Measurements from ENCODE around the gene HVCN1.
"Not testable (repeated sequence)": the region's sequence is repeated elsewhere in the genome, so short reads cannot be mapped to it uniquely, and the experiment has no call there.

HVCN1 gene

GRCh38 chr12:110688446-110689280 lies at the start of gene HVCN1:
HVCN1 (minus strand) TSS chr12:110689115; CDS start chr12:110683245, 5,870 bp downstream.
- no peaks in the 10 kb centered on the region for H4K20me1 ChIP-seq (ENCODE audit: insufficient read depth, low read length)
- H3K27me3 ChIP-seq (ENCODE audit: low read depth, low read length): peaks cover 17% of the 10 kb centered on the region
- no peaks in the 10 kb centered on the region for H3K36me3 ChIP-seq (replicated peaks; ENCODE audit: low read depth, low read length)
- no peaks in the 10 kb centered on the region for H3K9me3 ChIP-seq (ENCODE audit: insufficient read depth, low read length)
- H3K27ac ChIP-seq (ENCODE audit: low read length): no peak within 1 kb of the TSS
- peak within 1 kb of the TSS; percentile 29 for H3K9ac ChIP-seq (ENCODE audit: low read length)
- no peak within 1 kb of the TSS for H2AFZ ChIP-seq (ENCODE audit: low read depth, low read length)
- H3K4me2 ChIP-seq (ENCODE audit: low read length): peak within 1 kb of the TSS; percentile 61
- no peak for TF ChIP-seq EZH2phosphoT487 (IDR thresholded peaks at IDR 0.05; ENCODE audit: low read depth)
- no peak for TF ChIP-seq CTCF (IDR thresholded peaks at IDR 0.05; ENCODE audit: low read depth, low read length)
- H3K4me3 ChIP-seq (ENCODE audit: low read length): peak within 1 kb of the TSS; percentile 70
- no peaks in the 10 kb centered on the region for H3K79me2 ChIP-seq (ENCODE audit: low read length)
- H3K4me1 ChIP-seq (ENCODE audit: low read length): peaks cover 19% of the 10 kb centered on the region

- peaks cover 30% of the 10 kb centered on the region for H3K4me1 ChIP-seq (ENCODE audit: low read length)
- H4K20me1 ChIP-seq (ENCODE audit: insufficient read depth, low read length): peaks cover 95% of the 10 kb centered on the region
- no peak overlapping the region for H2AFZ ChIP-seq (ENCODE audit: low read depth, low read length)
- no peak overlapping the region for H3K9ac ChIP-seq (ENCODE audit: low read length)
- H3K27ac ChIP-seq (ENCODE audit: low read length): no peak overlapping the region
- TF ChIP-seq CTCF (IDR thresholded peaks at IDR 0.05; ENCODE audit: low read depth, low read length): no peak
- TF ChIP-seq EZH2phosphoT487 (IDR thresholded peaks at IDR 0.05; ENCODE audit: low read depth): no peak
- peak overlapping the region; percentile 95 for H3K4me2 ChIP-seq (ENCODE audit: low read length)
- H3K4me3 ChIP-seq (ENCODE audit: low read length): no peak overlapping the region
- H3K27me3 ChIP-seq (ENCODE audit: low read depth, low read length): no peaks in the 10 kb centered on the region
- H3K36me3 ChIP-seq (replicated peaks; ENCODE audit: low read depth, low read length): peaks cover 53% of the 10 kb centered on the region
- H3K79me2 ChIP-seq (ENCODE audit: low read length): peaks cover 100% of the 10 kb centered on the region
- H3K9me3 ChIP-seq (ENCODE audit: insufficient read depth, low read length): no peaks in the 10 kb centered on the region
These were observed 48.6 kb upstream of the HVCN1 start for GRCh38 chr12:110737532-110737931.

- H3K9ac ChIP-seq (ENCODE audit: low read length); H2AFZ ChIP-seq (ENCODE audit: low read depth, low read length); H3K27me3 ChIP-seq (ENCODE audit: low read depth, low read length); H3K9me3 ChIP-seq (ENCODE audit: insufficient read depth, low read length); H3K27ac ChIP-seq (ENCODE audit: low read length); H3K4me3 ChIP-seq (ENCODE audit: low read length); H3K4me2 ChIP-seq (ENCODE audit: low read length): not testable (repeated sequence)
- Histone ChIP-seq H3K79me2 (ENCODE audit: low read length) (peaks cover 100% of the 10 kb centered on the region), H3K4me1 (ENCODE audit: low read length) (peaks cover 30% of the 10 kb centered on the region), H4K20me1 (ENCODE audit: insufficient read depth, low read length) (peaks cover 98% of the 10 kb centered on the region), H3K36me3 (replicated peaks; ENCODE audit: low read depth, low read length) (peaks cover 55% of the 10 kb centered on the region)
These were observed 48.1 kb upstream of the HVCN1 start for GRCh38 chr12:110737016-110737415.

- no peak overlapping the region for H2AFZ ChIP-seq (ENCODE audit: low read depth, low read length)
- peaks cover 68% of the 10 kb centered on the region for H3K36me3 ChIP-seq (replicated peaks; ENCODE audit: low read depth, low read length)
- H3K79me2 ChIP-seq (ENCODE audit: low read length): peaks cover 100% of the 10 kb centered on the region
- no peak overlapping the region for H3K9ac ChIP-seq (ENCODE audit: low read length)
- no peaks in the 10 kb centered on the region for H3K27me3 ChIP-seq (ENCODE audit: low read depth, low read length)
- H3K4me1 ChIP-seq (ENCODE audit: low read length): peaks cover 42% of the 10 kb centered on the region
- H3K27ac ChIP-seq (ENCODE audit: low read length): no peak overlapping the region
- no peak overlapping the region for H3K4me3 ChIP-seq (ENCODE audit: low read length)
- TF ChIP-seq CTCF (IDR thresholded peaks at IDR 0.05; ENCODE audit: low read depth, low read length) (no peak), EZH2phosphoT487 (IDR thresholded peaks at IDR 0.05; ENCODE audit: low read depth) (no peak)
- no peak overlapping the region for H3K4me2 ChIP-seq (ENCODE audit: low read length)
- peaks cover 98% of the 10 kb centered on the region for H4K20me1 ChIP-seq (ENCODE audit: insufficient read depth, low read length)
- H3K9me3 ChIP-seq (ENCODE audit: insufficient read depth, low read length): no peaks in the 10 kb centered on the region
These were observed 45.0 kb upstream of the HVCN1 start for GRCh38 chr12:110733900-110734299.

All from OCI-LY3 (cell line).